NCI-H510A (cell line): ENCODE data around the gene TMEM114.

ENCODE experiments used
- DNase-seq: peaks from one replicate; lab custom pipeline; 2025; lab: John Stamatoyannopoulos, UW

Gene TMEM114

GRCh38 chr16:8611122-8611521 lies 20.8 kb upstream of the TMEM114 start:
- no peak for DNase-seq

GRCh38 chr16:8607214-8607613 lies 16.9 kb upstream of the TMEM114 start:
- DNase-seq = no peak

- DNase-seq = no peak
Observed at GRCh38 chr16:8605554-8605953, 15.2 kb upstream of the TMEM114 start.

- DNase-seq = no peak
Observed at GRCh38 chr16:8600144-8600775, 9.9 kb upstream of the TMEM114 start.

- no peak for DNase-seq
Observed at GRCh38 chr16:8596581-8596980, 6.3 kb upstream of the TMEM114 start.

GRCh38 chr16:8595783-8596182 lies 5.5 kb upstream of the TMEM114 start:
- no peak for DNase-seq

GRCh38 chr16:8594149-8594666 lies 3.9 kb upstream of the TMEM114 start:
- no peak for DNase-seq

- no peak for DNase-seq
Observed at GRCh38 chr16:8591451-8591850, 1.1 kb upstream of the TMEM114 start.

- no peak for DNase-seq
Observed at GRCh38 chr16:8590811-8591210, 500 bp upstream of the TMEM114 start.

- no peak for DNase-seq
Observed at GRCh38 chr16:8589057-8589899, 1.0 kb downstream of the TMEM114 start.

- DNase-seq = no peak
Observed at GRCh38 chr16:8588682-8589056, 1.6 kb downstream of the TMEM114 start.

GRCh38 chr16:8587065-8587464 lies 3.2 kb downstream of the TMEM114 start:
- no peak for DNase-seq

GRCh38 chr16:8585857-8586256 lies 4.5 kb downstream of the TMEM114 start:
- no peak for DNase-seq

- no peak for DNase-seq
Observed at GRCh38 chr16:8585041-8585440, 5.3 kb downstream of the TMEM114 start.

- DNase-seq = no peak
Observed at GRCh38 chr16:8583732-8584131, 6.6 kb downstream of the TMEM114 start.

GRCh38 chr16:8583199-8583598 lies 7.1 kb downstream of the TMEM114 start:
- no peak for DNase-seq

- DNase-seq = no peak
Observed at GRCh38 chr16:8581831-8582580, 8.3 kb downstream of the TMEM114 start.

GRCh38 chr16:8579559-8579958 lies 10.8 kb downstream of the TMEM114 start:
- DNase-seq = no peak

GRCh38 chr16:8577678-8578304 lies 12.5 kb downstream of the TMEM114 start:
- DNase-seq = no peak

GRCh38 chr16:8576141-8577004 lies 13.9 kb downstream of the TMEM114 start:
- no peak for DNase-seq

- DNase-seq = no peak
Observed at GRCh38 chr16:8575399-8575798, 14.9 kb downstream of the TMEM114 start.
